ENCODE data around the gene ACVR1C. TPM values are rescaled to one million over a fixed set of nuclear protein-coding genes. Genes with fewer than 3 reads are reported as not detected.

Gene ACVR1C
- total RNA-seq, 4 donors from 2014 or later: 1.4 to 9.4 (median 5.4) TPM

DNA sequence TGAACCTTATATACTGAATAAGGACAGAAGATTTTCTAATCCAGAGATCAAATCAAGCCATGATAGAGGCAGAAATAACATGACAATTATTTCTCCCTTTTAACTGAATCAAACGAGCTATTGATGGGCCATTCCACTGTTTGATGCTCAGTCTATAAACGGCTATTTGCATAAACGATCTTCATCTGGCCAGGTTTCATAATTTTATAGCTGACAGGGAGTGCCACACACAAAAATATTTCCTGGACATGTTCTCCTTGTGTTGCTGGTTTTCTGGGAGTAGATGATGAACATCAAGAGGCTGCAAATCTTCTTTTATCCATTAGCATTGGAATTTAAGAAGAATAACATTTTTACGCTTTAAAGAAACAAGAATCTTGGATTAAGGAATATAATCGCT is 63.1 kb downstream of the ACVR1C start:
- Histone ChIP-seq H3K27me3 (no peaks in the 10 kb centered on the region), H3K4me3 (no peak overlapping the region), H3K36me3 (no peaks in the 10 kb centered on the region), H3K9me3 (peaks cover 0 to 13% (median 0%) of the 10 kb centered on the region in 4 donors), H3K4me1 (no peaks in the 10 kb centered on the region), H3K27ac (no peak overlapping the region)
- 85 to 86% methylated on average over 5 of the region's 5 CpGs for WGBS, 2 donors
- no peak for DNase-seq (ENCODE audit: low spot score in 2 of 2)
- TF ChIP-seq POLR2A (IDR thresholded peaks at IDR 0.05): no peak
- TF ChIP-seq, protein P1, sequence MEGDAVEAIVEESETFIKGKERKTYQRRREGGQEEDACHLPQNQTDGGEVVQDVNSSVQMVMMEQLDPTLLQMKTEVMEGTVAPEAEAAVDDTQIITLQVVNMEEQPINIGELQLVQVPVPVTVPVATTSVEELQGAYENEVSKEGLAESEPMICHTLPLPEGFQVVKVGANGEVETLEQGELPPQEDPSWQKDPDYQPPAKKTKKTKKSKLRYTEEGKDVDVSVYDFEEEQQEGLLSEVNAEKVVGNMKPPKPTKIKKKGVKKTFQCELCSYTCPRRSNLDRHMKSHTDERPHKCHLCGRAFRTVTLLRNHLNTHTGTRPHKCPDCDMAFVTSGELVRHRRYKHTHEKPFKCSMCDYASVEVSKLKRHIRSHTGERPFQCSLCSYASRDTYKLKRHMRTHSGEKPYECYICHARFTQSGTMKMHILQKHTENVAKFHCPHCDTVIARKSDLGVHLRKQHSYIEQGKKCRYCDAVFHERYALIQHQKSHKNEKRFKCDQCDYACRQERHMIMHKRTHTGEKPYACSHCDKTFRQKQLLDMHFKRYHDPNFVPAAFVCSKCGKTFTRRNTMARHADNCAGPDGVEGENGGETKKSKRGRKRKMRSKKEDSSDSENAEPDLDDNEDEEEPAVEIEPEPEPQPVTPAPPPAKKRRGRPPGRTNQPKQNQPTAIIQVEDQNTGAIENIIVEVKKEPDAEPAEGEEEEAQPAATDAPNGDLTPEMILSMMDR (IDR thresholded peaks at IDR 0.05): no peak
- no peak for TF ChIP-seq EP300 (IDR thresholded peaks at IDR 0.05)

DNA sequence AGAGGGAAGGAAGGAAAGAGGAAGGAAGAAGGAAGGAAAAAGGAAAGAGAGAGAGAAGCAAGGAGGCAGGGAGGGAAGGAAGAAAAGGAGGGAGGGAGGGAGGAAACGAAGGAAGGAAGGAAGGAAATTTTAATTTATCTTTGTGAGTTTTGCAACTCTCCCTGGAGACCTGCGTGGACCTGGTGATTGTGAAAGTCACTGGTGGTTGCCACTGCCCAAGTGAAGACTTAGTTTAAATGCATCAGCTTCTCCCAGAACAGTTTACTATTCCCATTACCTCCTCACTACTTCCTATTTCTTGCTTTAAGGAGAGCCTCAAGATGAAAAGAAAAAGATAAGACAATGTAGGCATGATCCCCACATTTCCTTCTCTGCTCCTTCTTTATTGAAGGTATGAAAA is 68.8 kb downstream of the ACVR1C start:
- no peak for DNase-seq (ENCODE audit: low spot score in 2 of 2)
- Histone ChIP-seq H3K27me3 (no peaks in the 10 kb centered on the region), H3K4me3 (no peak overlapping the region), H3K4me1 (no peaks in the 10 kb centered on the region), H3K27ac (no peak overlapping the region), H3K36me3 (no peaks in the 10 kb centered on the region), H3K9me3 (peaks cover 0 to 6% (median 0%) of the 10 kb centered on the region in 4 donors)
- no peak for TF ChIP-seq EP300 (IDR thresholded peaks at IDR 0.05)
- no peak for TF ChIP-seq POLR2A (IDR thresholded peaks at IDR 0.05)
- TF ChIP-seq, protein P1 (IDR thresholded peaks at IDR 0.05): no peak
- 70 to 73% methylated on average over 2 of the region's 2 CpGs for WGBS, 2 donors

DNA sequence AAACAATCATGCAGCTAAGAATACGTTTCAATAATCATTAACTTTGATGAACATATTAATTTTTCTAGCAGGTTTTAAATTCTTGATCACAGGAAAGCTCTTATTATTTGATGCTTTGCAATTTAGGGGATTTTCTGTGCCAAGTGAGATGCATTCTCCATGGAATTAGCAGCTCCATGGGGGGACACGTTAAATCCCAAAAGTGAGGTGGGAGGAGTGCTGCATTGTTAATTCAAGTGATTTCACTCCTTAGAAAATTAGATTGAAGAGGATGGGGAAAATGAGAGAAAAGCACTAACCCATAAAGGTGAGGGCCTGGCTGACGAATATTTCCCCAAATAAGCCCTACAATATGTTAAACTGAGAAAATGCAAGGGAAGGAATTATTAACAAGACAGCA is 69.2 kb downstream of the ACVR1C start:
- TF ChIP-seq, protein P1 (IDR thresholded peaks at IDR 0.05): no peak
- no peak for TF ChIP-seq EP300 (IDR thresholded peaks at IDR 0.05)
- TF ChIP-seq POLR2A (IDR thresholded peaks at IDR 0.05): no peak
- Histone ChIP-seq H3K9me3 (peaks cover 0 to 6% (median 0%) of the 10 kb centered on the region in 4 donors), H3K27ac (no peak overlapping the region), H3K4me1 (no peaks in the 10 kb centered on the region), H3K4me3 (no peak overlapping the region), H3K27me3 (no peaks in the 10 kb centered on the region), H3K36me3 (no peaks in the 10 kb centered on the region)
- no peak for DNase-seq (ENCODE audit: low spot score in 2 of 2)
- 38 to 47% methylated on average over 3 of the region's 3 CpGs for WGBS, 2 donors

DNA sequence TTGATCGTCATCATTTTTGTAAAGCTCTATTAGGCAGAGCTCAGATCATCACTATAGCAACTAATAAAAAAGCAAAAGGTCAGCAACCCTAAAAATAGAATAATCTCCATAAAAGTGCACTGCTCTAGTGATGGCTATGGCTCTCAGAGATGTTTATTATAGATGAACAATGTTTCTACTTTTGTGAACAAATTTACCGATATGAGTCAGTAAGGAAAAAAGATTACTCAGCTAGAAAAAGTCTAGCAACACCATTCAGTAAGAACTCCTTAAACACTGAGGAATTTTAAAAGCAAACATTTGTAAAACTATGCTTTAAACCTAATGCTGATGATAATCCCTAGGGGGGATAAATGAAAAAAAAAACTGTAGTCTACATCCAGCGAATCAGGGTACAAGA is 69.6 kb downstream of the ACVR1C start:
- H3K27ac ChIP-seq: no peak overlapping the region
- no peaks in the 10 kb centered on the region for H3K27me3 ChIP-seq
- no peaks in the 10 kb centered on the region for H3K36me3 ChIP-seq
- no peak overlapping the region for H3K4me3 ChIP-seq
- H3K9me3 ChIP-seq: peaks cover 0 to 6% (median 0%) of the 10 kb centered on the region in 4 donors
- no peaks in the 10 kb centered on the region for H3K4me1 ChIP-seq
- TF ChIP-seq, protein P1 (IDR thresholded peaks at IDR 0.05): no peak
- TF ChIP-seq EP300 (IDR thresholded peaks at IDR 0.05): no peak
- no peak for TF ChIP-seq POLR2A (IDR thresholded peaks at IDR 0.05)
- no peak for DNase-seq (ENCODE audit: low spot score in 2 of 2)
- WGBS, 2 donors: 50 to 54% methylated on average over 3 of the region's 3 CpGs

DNA sequence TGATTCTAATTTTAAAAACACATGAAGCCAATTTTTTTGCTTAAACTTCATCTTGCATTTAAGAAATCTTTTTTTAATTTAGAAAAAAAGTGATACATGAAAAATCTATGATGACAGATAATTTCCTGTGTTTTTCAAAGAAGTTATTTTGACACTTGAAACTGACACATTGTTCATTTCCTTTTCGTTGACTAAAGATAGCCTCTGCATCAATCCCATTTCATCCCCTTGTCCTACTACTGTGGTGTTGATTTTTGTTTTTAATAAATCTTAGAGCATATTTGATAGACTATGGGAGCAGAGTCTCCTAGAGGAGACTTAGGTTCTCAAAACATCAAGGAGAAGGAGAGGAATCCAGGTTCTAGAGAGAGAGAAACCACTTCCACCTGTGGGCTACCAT is 70.9 kb downstream of the ACVR1C start:
- no peak for DNase-seq (ENCODE audit: low spot score in 2 of 2)
- TF ChIP-seq POLR2A (IDR thresholded peaks at IDR 0.05) (no peak), EP300 (IDR thresholded peaks at IDR 0.05) (no peak)
- TF ChIP-seq, protein P1 (IDR thresholded peaks at IDR 0.05): no peak
- 78 to 83% methylated on average over 1 of the region's 1 CpG for WGBS, 2 donors
- no peaks in the 10 kb centered on the region for H3K4me1 ChIP-seq
- no peaks in the 10 kb centered on the region for H3K27me3 ChIP-seq
- no peaks in the 10 kb centered on the region for H3K9me3 ChIP-seq
- H3K4me3 ChIP-seq: no peak overlapping the region
- no peaks in the 10 kb centered on the region for H3K36me3 ChIP-seq
- H3K27ac ChIP-seq: no peak overlapping the region
